GM10248 (cell line): ENCODE measurements around the gene MYBBP1A.

Experiments
- CTCF ChIA-PET: fragments of 300-600 bp; sonication (Branson Sonifier 250); formaldehyde crosslinking; extraction: SDS; loops from one replicate; lab custom pipeline; 2021; ENCODE audit warnings: antibody characterized with exemption; lab: Yijun Ruan, JAX
- POLR2A ChIA-PET: fragments of 350-650 bp; sonication (Branson Sonifier 250); formaldehyde crosslinking; extraction: SDS; loops from one replicate; lab custom pipeline; 2020; ENCODE audit warnings: antibody characterized with exemption; lab: Yijun Ruan, JAX
- DNase-seq: peaks from one replicate; pipeline ENCODE4 v3.0.0; 2012; ENCODE audit errors: extremely low spot score
- TF ChIP-seq, protein P1 (sequence below): IDR thresholded peaks from 2 replicates; pipeline ENCODE4 v1.5.1; 2012; ENCODE audit warnings: mild to moderate bottlenecking, low read depth; ENCODE audit errors: extremely low read depth, missing control alignments, control extremely low read depth

Gene MYBBP1A

DNA sequence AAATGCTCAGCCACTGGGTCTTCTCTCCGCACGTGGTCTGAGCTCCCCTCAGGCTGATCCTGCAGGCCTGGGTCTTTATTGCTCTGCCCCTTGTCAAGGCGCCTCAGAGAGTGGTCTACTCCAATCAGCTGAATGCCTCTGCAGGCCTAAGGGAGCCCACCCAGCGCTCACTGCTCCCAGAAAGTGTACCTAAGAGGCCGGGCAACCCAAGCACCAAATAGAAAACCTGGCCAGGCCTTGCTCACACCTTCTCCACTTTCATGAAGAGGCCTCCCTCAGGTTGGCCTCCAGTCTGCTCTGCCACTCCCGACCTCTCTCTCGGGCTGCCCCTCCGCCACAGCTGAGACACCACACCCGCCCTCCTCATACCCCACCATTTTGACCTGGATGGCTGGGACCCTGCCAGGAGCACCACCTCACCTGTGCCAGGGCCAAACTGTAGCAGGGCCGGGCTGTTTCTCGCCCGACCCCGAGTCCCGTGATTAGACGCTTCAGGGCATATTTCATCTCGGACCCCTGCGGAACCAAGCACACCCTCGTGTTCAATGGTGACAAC lies 665 bp downstream of the MYBBP1A start:
- no peak for DNase-seq
- CTCF ChIA-PET: interaction anchor here (1.2 to 4.7 kb wide), 2 partner anchors 12 to 349 kb away, joined by 3 to 61 read pairs; no protein-coding TSS in a partner anchor
- TF ChIP-seq, protein P1, sequence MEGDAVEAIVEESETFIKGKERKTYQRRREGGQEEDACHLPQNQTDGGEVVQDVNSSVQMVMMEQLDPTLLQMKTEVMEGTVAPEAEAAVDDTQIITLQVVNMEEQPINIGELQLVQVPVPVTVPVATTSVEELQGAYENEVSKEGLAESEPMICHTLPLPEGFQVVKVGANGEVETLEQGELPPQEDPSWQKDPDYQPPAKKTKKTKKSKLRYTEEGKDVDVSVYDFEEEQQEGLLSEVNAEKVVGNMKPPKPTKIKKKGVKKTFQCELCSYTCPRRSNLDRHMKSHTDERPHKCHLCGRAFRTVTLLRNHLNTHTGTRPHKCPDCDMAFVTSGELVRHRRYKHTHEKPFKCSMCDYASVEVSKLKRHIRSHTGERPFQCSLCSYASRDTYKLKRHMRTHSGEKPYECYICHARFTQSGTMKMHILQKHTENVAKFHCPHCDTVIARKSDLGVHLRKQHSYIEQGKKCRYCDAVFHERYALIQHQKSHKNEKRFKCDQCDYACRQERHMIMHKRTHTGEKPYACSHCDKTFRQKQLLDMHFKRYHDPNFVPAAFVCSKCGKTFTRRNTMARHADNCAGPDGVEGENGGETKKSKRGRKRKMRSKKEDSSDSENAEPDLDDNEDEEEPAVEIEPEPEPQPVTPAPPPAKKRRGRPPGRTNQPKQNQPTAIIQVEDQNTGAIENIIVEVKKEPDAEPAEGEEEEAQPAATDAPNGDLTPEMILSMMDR: no peak
- POLR2A ChIA-PET: no interaction called here

DNA sequence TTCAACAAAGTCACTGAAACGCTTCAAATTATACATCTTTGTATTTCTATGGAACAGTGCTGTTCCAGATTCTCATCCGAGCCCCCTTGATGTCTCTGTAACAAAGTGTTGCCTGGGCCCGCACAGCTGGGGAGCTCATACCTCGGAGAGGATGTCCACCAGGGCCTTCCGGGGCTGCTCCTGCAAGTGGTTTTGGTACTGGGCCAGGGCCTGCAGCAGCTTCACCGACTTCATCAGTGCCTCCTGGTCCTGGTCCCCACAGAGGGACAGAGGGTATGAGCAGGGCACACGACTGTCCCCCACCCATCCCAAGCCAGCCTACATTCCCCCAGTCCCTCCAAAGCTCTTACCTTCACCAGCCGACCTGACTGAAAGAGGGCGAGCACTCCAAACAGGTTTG lies 1.5 kb downstream of the MYBBP1A start:
- ChIA-PET POLR2A (no interaction called here), CTCF (interaction anchor here (4.7 kb wide), 1 partner anchor 13 kb away, joined by 61 read pairs; no protein-coding TSS in a partner anchor)
- TF ChIP-seq, protein P1: no peak
- DNase-seq: no peak

DNA sequence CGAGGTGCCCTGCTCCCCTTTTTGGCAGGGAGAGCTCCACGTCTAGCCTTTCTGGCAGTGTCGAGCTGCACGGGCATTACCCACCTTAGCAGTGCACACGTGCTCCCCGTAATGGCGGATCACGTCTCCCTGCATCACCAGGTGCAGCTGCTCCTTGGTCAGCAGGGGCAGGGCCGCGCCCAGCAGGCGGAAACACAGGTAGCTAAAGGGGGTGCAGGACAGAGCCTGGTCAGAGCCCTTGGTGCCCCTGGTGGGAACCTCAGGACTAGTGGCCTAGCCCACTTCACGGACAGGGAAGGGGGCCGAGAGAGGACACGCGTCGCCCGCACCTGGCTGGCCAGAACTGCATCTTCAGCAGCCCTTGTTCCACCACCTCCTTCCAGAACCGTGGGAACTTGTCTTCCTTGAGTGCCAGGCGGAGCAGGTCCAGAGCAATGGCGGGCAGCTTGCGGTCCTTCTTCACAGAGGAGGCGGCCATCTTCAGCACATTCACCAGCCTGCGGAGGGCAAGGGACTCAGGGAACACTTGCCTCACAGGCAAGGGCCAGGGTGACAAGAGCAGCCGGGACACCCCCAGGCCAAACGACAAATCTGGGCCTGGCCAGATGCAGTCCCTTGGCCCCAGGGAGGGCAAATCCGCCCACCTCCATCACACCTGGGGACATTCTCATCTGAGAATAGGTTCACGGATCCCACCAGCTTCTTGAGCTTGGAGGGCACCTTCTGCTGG lies 3.2 kb downstream of the MYBBP1A start:
- no peak for DNase-seq
- TF ChIP-seq, protein P1: no peak
- CTCF ChIA-PET: interaction anchor here (1.3 to 4.6 kb wide), 2 partner anchors 8 to 14 kb away, joined by 3 to 29 read pairs; no protein-coding TSS in a partner anchor
- POLR2A ChIA-PET: interaction anchor here (0.6 to 0.7 kb wide), 2 partner anchors 292 to 523 kb away, joined by 3 to 8 read pairs; no protein-coding TSS in a partner anchor

DNA sequence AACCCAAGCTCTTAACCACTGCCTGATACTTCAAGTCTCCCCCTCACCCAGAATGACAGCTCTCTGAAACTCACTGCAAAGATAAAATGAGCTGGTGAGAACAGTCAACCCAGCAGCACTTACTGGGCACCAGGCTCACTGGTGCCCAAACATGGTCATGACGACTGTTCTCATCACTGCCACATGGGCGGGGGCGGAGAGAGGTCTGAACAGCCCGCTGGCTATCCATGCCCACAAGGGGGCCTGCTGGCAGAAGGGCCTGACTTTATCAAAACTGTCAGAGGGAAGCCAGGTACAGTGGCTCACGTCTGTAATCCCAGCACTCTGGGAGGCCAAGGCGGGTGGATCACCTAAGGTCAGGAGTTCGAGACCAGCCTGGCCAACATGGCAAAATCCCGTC lies 4.0 kb downstream of the MYBBP1A start:
- ChIA-PET POLR2A (no interaction called here), CTCF (interaction anchor here (0.9 to 4.6 kb wide), 2 partner anchors 11 to 15 kb away, joined by 3 to 29 read pairs; no protein-coding TSS in a partner anchor)
- DNase-seq: no peak
- TF ChIP-seq, protein P1: no peak

DNA sequence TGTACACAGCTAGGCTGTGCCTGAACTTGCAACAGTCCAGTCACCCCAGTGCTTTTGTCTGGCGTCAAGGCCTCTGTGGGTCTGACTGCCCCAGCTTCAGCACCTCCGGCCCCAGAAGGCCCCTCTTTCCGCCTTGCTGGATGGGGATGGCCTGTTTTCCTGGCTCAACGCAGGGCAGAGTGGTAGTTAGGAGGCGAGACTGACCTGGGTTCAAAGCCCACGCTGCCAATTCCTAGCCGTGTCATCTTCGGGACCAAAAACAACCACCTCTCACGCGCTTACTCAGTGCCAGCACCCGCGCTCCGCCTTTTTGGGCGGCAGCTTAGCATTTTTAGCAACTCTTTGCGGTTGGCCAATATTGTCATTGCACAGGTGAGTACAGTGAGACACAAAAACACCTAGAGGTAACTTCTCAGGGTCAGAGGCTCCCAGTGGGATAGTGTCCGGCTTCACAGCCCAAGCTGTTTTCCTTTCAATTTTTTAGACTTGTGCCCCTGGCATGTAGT lies 4.6 kb downstream of the MYBBP1A start:
- ChIA-PET POLR2A (no interaction called here), CTCF (interaction anchor here (0.9 to 4.6 kb wide), 2 partner anchors 12 to 16 kb away, joined by 3 to 29 read pairs; no protein-coding TSS in a partner anchor)
- DNase-seq: no peak
- TF ChIP-seq, protein P1: no peak

DNA sequence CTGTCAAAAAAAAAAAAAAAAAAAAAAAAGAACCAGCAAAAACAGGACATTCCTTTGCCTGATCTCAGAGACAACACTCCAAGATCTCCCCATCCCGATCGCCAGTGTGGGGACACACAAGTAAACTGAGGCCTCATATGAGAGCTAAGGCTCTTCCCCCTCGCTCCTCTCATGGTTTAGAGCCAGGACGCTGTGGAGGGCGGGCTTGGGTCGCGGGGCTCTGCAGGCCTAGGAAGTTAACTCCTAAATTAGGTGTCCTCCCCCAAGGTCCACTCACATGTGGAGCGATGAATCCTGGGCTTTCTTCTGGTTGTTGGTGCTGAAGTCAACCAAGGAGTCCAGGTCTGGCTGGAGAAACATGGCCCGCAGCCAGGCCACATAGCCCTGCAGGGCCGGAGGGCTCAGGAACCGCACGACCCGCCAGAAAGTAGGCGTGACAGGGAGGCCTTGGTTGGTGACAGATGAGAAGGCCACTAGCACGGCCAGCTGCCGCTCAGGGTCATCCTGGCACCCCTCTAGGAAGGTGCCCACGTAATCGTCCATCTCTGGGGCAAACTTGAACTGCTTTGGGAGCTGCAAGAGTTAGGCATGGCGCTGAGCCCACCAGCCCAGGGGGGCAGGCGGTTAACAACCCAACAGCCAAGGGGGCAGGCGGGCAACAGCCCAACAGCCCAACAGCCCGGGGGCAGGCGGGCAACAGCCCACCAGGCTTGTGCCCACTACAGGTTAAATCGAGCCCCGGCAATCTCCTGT lies 5.2 kb downstream of the MYBBP1A start:
- TF ChIP-seq, protein P1: no peak
- POLR2A ChIA-PET: no interaction called here
- CTCF ChIA-PET: interaction anchor here (0.9 to 4.6 kb wide), 3 partner anchors 12 to 16 kb away, joined by 3 to 29 read pairs (median 3); no protein-coding TSS in a partner anchor
- DNase-seq: no peak
